ENCODE measurements around the gene INSC.

- TF ChIP-seq POLR2A (IDR thresholded peaks at IDR 0.05) (no peak), CTCF (IDR thresholded peaks at IDR 0.05) (no peak)
These were observed 12.6 kb downstream of the INSC start for GRCh38 chr11:15127341-15127740.

Measured in ovary (tissue), 3 donors.